Kidney (tissue), 14 donors: ENCODE measurements around the gene CCSER1. TPM values are rescaled to one million over a fixed set of nuclear protein-coding genes. Genes with fewer than 3 reads are reported as not detected.

ENCODE experiments used
- DNase-seq, 5 donors: peaks; one replicate each; pipeline ENCODE4 v3.0.0-alpha.2; 2013 to 2020
- FAIRE-seq: peaks from 2 replicates; lab custom pipeline; 2012; peaks lifted over from hg19 to GRCh38; lab: Jason Lieb, UNC
- H3K27ac ChIP-seq, 2 donors: one replicate each; pipeline ENCODE4 v1.7.0; 2013; ENCODE audit warnings: low read depth in 2 of 2, low read length in 2 of 2, inconsistent platforms in 1 of 2
- H3K27me3 ChIP-seq: one replicate; pipeline ENCODE4 v1.7.1; 2013; ENCODE audit warnings: low read length, inconsistent platforms; ENCODE audit not compliant: control insufficient read depth, insufficient read depth
- H3K36me3 ChIP-seq, 3 donors: one replicate each; pipeline versions ENCODE4 v1.7.0 to v1.7.1; 2013; ENCODE audit warnings: low read length in 3 of 3, control low read depth in 1 of 3, inconsistent platforms in 1 of 3; ENCODE audit not compliant: insufficient read depth in 3 of 3, control insufficient read depth in 2 of 3
- H3K4me1 ChIP-seq, 3 donors: one replicate each; pipeline versions ENCODE4 v1.7.0 to v1.7.1; 2013; ENCODE audit warnings: low read length in 3 of 3, inconsistent platforms in 1 of 3, low read depth in 1 of 3; ENCODE audit not compliant: control insufficient read depth in 2 of 3, insufficient read depth in 2 of 3
- H3K4me3 ChIP-seq, 3 donors: one replicate each; pipeline versions ENCODE4 v1.7.0 to v1.8.1; 2013; ENCODE audit warnings: low read length in 3 of 3, control low read depth in 1 of 3, inconsistent platforms in 1 of 3
- H3K9ac ChIP-seq, 3 donors: one replicate each; pipeline versions ENCODE4 v1.7.0 to v1.7.1; 2013; ENCODE audit warnings: low read length in 3 of 3, control low read depth in 1 of 3, inconsistent platforms in 1 of 3
- H3K9me3 ChIP-seq, 3 donors: one replicate each; pipeline versions ENCODE4 v1.7.0 to v1.7.1; 2013; ENCODE audit warnings: low read length in 3 of 3, control low read depth in 1 of 3, inconsistent platforms in 1 of 3; ENCODE audit not compliant: control insufficient read depth in 2 of 3, insufficient read depth in 1 of 3
- CTCF ChIP-seq: IDR thresholded peaks from 3 replicates; pipeline ENCODE4 v1.5.1; 2012; ENCODE audit warnings: mild to moderate bottlenecking, moderate library complexity, borderline replicate concordance; ENCODE audit not compliant: insufficient read depth; ENCODE audit errors: extremely low read depth
- intact Hi-C: fragments of 100-400 bp; cut with DNase I; formaldehyde crosslinking; loops from one replicate; pipeline ENCODE4 v1.11.1; 2022
- polyA plus RNA-seq: library from polyadenylated mRNA; stranded (reverse); fragments of 350-450 nt; fragmentation: Illumina TruSeq; extraction: RNeasy Lipid Tissue Mini Kit (QIAGEN cat#74804); gene quantifications from one replicate; pipeline ENCODE4 v1.2.3, GENCODE V29; 2014; ENCODE audit warnings: low read depth, low replicate concordance; ENCODE audit not compliant: insufficient read depth
- total RNA-seq: library from RNA; stranded (reverse); fragmentation: NEBNext Ultra II Directional; extraction: Animal tissue kit (Norgen Biotek cat#: 25700); gene quantifications from one replicate; pipeline ENCODE4 v1.2.1, GENCODE V29; 2021
- donor health status: control.
- donor health status: control.
- donor health status: control.
- donor health status: control.
- donor health status: control.
- donor health status: DM: yes; HTN: yes; CAD: no.
- donor health status: Normal renal cell carcinoma (clear cell type).

The CCSER1 gene
- total and polyA plus RNA-seq, 2 donors from 2014 or later: 4.2 to 26.8 TPM

GRCh38 chr4:90081432-90082144, 45.6 kb upstream of the CCSER1 start:
- no peak overlapping the region for H3K27ac ChIP-seq
- peak in 3 of 5 donors; percentile 18 to 77 (median 73) for DNase-seq
- TF ChIP-seq CTCF: no peak
- no peaks in the 10 kb centered on the region for H3K36me3 ChIP-seq
- intact Hi-C loops: no loop called here
- H3K9me3 ChIP-seq: no peaks in the 10 kb centered on the region
- no peak for FAIRE-seq
- H3K27me3 ChIP-seq: no peaks in the 10 kb centered on the region
- H3K9ac ChIP-seq: no peak overlapping the region
- no peaks in the 10 kb centered on the region for H3K4me1 ChIP-seq
- no peak overlapping the region for H3K4me3 ChIP-seq

- TF ChIP-seq CTCF: no peak
- no peak overlapping the region for H3K27ac ChIP-seq
- intact Hi-C loops: no loop called here
Observed at GRCh38 chr4:90082449-90082848, 44.7 kb upstream of the CCSER1 start.

GRCh38 chr4:90084277-90084966, 42.8 kb upstream of the CCSER1 start:
- Histone ChIP-seq H3K4me1 (no peaks in the 10 kb centered on the region), H3K9ac (no peak overlapping the region), H3K36me3 (no peaks in the 10 kb centered on the region), H3K4me3 (no peak overlapping the region), H3K27ac (no peak overlapping the region), H3K9me3 (no peaks in the 10 kb centered on the region), H3K27me3 (no peaks in the 10 kb centered on the region)
- FAIRE-seq (no peak), DNase-seq (no peak)
- TF ChIP-seq CTCF: no peak
- intact Hi-C loops: no loop called here

More at GRCh38 chr4:90082449-90082848, 44.7 kb upstream of the CCSER1 start:
- Histone ChIP-seq H3K9ac (no peak overlapping the region), H3K9me3 (no peaks in the 10 kb centered on the region), H3K4me1 (no peaks in the 10 kb centered on the region), H3K27me3 (no peaks in the 10 kb centered on the region), H3K36me3 (no peaks in the 10 kb centered on the region), H3K4me3 (no peak overlapping the region)
- DNase-seq (no peak), FAIRE-seq (no peak)
